GM18505 (cell line): Measurements from ENCODE around the gene ERGIC1.

Experiments
- ATAC-seq: cut with Tn5 transposase; IDR thresholded peaks from one replicate; pipeline ENCODE4 v1.9.1; 2021; ENCODE audit not compliant: unreplicated experiment
- POLR2A ChIP-seq: IDR thresholded peaks from 4 replicates; pipeline ENCODE4 v1.6.1; 2011; ENCODE audit warnings: borderline replicate concordance; ENCODE audit not compliant: insufficient read depth, insufficient read length; ENCODE audit errors: extremely low read depth

ERGIC1 gene

GRCh38 chr5:172945151-172945550 is 111.1 kb downstream of the ERGIC1 start:
- no peak for ATAC-seq
- no peak for TF ChIP-seq POLR2A

GRCh38 chr5:172946146-172946545 is 112.1 kb downstream of the ERGIC1 start:
- TF ChIP-seq POLR2A: no peak
- ATAC-seq: no peak

GRCh38 chr5:172949426-172949825 is 115.4 kb downstream of the ERGIC1 start:
- no peak for ATAC-seq

GRCh38 chr5:172950176-172950965 is 116.3 kb downstream of the ERGIC1 start:
- TF ChIP-seq POLR2A: no peak

More at GRCh38 chr5:172949426-172949825, 115.4 kb downstream of the ERGIC1 start:
- no peak for TF ChIP-seq POLR2A

GRCh38 chr5:172951371-172952033 is 117.5 kb downstream of the ERGIC1 start:
- no peak for TF ChIP-seq POLR2A
- no peak for ATAC-seq

More at GRCh38 chr5:172950176-172950965, 116.3 kb downstream of the ERGIC1 start:
- ATAC-seq: no peak

GRCh38 chr5:172952034-172952511 is 118.0 kb downstream of the ERGIC1 start:
- no peak for ATAC-seq
- TF ChIP-seq POLR2A: no peak

GRCh38 chr5:172953776-172954675 is 120.0 kb downstream of the ERGIC1 start:
- no peak for TF ChIP-seq POLR2A
- ATAC-seq: no peak

- no peak for ATAC-seq
Observed at GRCh38 chr5:172954751-172955159, 120.7 kb downstream of the ERGIC1 start.

GRCh38 chr5:172956228-172956627 is 122.2 kb downstream of the ERGIC1 start:
- no peak for ATAC-seq

More at GRCh38 chr5:172954751-172955159, 120.7 kb downstream of the ERGIC1 start:
- TF ChIP-seq POLR2A: no peak

GRCh38 chr5:172956936-172957335 is 122.9 kb downstream of the ERGIC1 start:
- TF ChIP-seq POLR2A: no peak
- ATAC-seq: no peak

More at GRCh38 chr5:172956228-172956627, 122.2 kb downstream of the ERGIC1 start:
- TF ChIP-seq POLR2A: no peak

GRCh38 chr5:172957458-172957857 is 123.4 kb downstream of the ERGIC1 start:
- TF ChIP-seq POLR2A: no peak

GRCh38 chr5:172958331-172959046 is 124.4 kb downstream of the ERGIC1 start:
- TF ChIP-seq POLR2A: peak; percentile 14
- ATAC-seq: peak; percentile 64

More at GRCh38 chr5:172957458-172957857, 123.4 kb downstream of the ERGIC1 start:
- no peak for ATAC-seq
